ENCODE results near the gene CAMK4. TPM values are rescaled to one million over a fixed set of nuclear protein-coding genes. Genes with fewer than 3 reads are reported as not detected.
"Not testable (repeated sequence)": the region's sequence is repeated elsewhere in the genome, so short reads cannot be mapped to it uniquely, and the experiment has no call there.

CAMK4 gene
- total and polyA plus RNA-seq, 11 donors, result 0.02 to 3.7 (median 0.32) TPM; not detected in 3

GRCh38 chr5:111401906-111402305, 177.7 kb downstream of the CAMK4 start:
- ATAC-seq, result no peak
- no peak for DNase-seq
- intact Hi-C loops (cut with DNase I), result no loop called here
- H3K27ac ChIP-seq, result no peak overlapping the region
- 25 to 36% (median 34%) methylated on average over 2 of the region's 2 CpGs for WGBS, 4 donors
- H3K4me3 ChIP-seq, result no peak overlapping the region
- TF ChIP-seq CTCF (IDR thresholded peaks at IDR 0.05) (no peak), POLR2A (IDR thresholded peaks at IDR 0.05) (no peak)
- H3K27me3 ChIP-seq, result no peaks in the 10 kb centered on the region
- no peaks in the 10 kb centered on the region for H3K9me3 ChIP-seq
- H3K36me3 ChIP-seq, result no peaks in the 10 kb centered on the region
- no peaks in the 10 kb centered on the region for H3K4me1 ChIP-seq

GRCh38 chr5:111404270-111404769, 180.1 kb downstream of the CAMK4 start:
- no peaks in the 10 kb centered on the region for H3K4me1 ChIP-seq
- TF ChIP-seq POLR2A (IDR thresholded peaks at IDR 0.05) (no peak), CTCF (IDR thresholded peaks at IDR 0.05) (no peak)
- 54 to 78% (median 68%) methylated on average over 2 of the region's 2 CpGs for WGBS, 4 donors
- no peaks in the 10 kb centered on the region for H3K27me3 ChIP-seq
- H3K27ac ChIP-seq, result no peak overlapping the region
- H3K4me3 ChIP-seq, result no peak overlapping the region
- no peak for ATAC-seq
- H3K36me3 ChIP-seq, result no peaks in the 10 kb centered on the region
- intact Hi-C loops (cut with DNase I), result no loop called here
- no peak for DNase-seq
- no peaks in the 10 kb centered on the region for H3K9me3 ChIP-seq

GRCh38 chr5:111407562-111407961, 183.4 kb downstream of the CAMK4 start:
- Histone ChIP-seq H3K27me3 (no peaks in the 10 kb centered on the region), H3K4me3 (no peak overlapping the region), H3K36me3 (no peaks in the 10 kb centered on the region), H3K27ac (no peak overlapping the region), H3K4me1 (no peaks in the 10 kb centered on the region), H3K9me3 (no peaks in the 10 kb centered on the region)
- DNase-seq (no peak), ATAC-seq (no peak)
- intact Hi-C loops (cut with DNase I), result no loop called here
- TF ChIP-seq CTCF (IDR thresholded peaks at IDR 0.05), result no peak
- no peak for TF ChIP-seq POLR2A (IDR thresholded peaks at IDR 0.05)

- Histone ChIP-seq H3K4me3 (no peak overlapping the region), H3K4me1 (no peaks in the 10 kb centered on the region), H3K9me3 (no peaks in the 10 kb centered on the region), H3K27me3 (no peaks in the 10 kb centered on the region), H3K36me3 (no peaks in the 10 kb centered on the region), H3K27ac (no peak overlapping the region)
- 63 to 83% (median 77%) methylated on average over 1 of the region's 1 CpG for WGBS, 4 donors
- DNase-seq (no peak), ATAC-seq (no peak)
- intact Hi-C loops (cut with DNase I), result no loop called here
- TF ChIP-seq CTCF (IDR thresholded peaks at IDR 0.05), result no peak
- TF ChIP-seq POLR2A (IDR thresholded peaks at IDR 0.05), result no peak
These were observed 184.6 kb downstream of the CAMK4 start for GRCh38 chr5:111408817-111409216.

- H3K36me3 ChIP-seq; H3K27me3 ChIP-seq; H3K27ac ChIP-seq; H3K4me3 ChIP-seq; intact Hi-C loops (cut with DNase I); ATAC-seq; H3K4me1 ChIP-seq; DNase-seq; H3K9me3 ChIP-seq: not testable (repeated sequence)
These were observed 185.1 kb downstream of the CAMK4 start for GRCh38 chr5:111409266-111409665.

GRCh38 chr5:111410067-111410466, 185.9 kb downstream of the CAMK4 start:
- 90 to 94% (median 92%) methylated on average over 3 of the region's 3 CpGs for WGBS, 4 donors
- H3K27ac ChIP-seq; intact Hi-C loops (cut with DNase I); H3K4me3 ChIP-seq; H3K27me3 ChIP-seq; H3K4me1 ChIP-seq; ATAC-seq; H3K36me3 ChIP-seq; DNase-seq; H3K9me3 ChIP-seq: not testable (repeated sequence)
